Esophagus squamous epithelium (tissue), 4 donors: ENCODE measurements around the gene ARL2.
"Not testable (repeated sequence)": the region's sequence is repeated elsewhere in the genome, so short reads cannot be mapped to it uniquely, and the experiment has no call there.

Experiments
- POLR2A ChIP-seq, 4 donors: fragments of 450-650 bp; IDR thresholded peaks; one replicate each; pipeline ENCODE4 v1.6.1; 2017; ENCODE audit warnings: antibody characterized with exemption in 4 of 4, mild to moderate bottlenecking in 4 of 4, moderate library complexity in 3 of 4
- TF ChIP-seq, protein P1 (sequence below), 6 experiments: fragments of 450-650 bp in 4 of 6; fragments of 200-600 bp in 2 of 6; sonication (generic) in 2 of 6; IDR thresholded peaks; one replicate each; pipeline ENCODE4 v1.5.1; 2016 to 2019; ENCODE audit warnings: antibody characterized with exemption in 6 of 6, mild to moderate bottlenecking in 4 of 6, moderate library complexity in 4 of 6

DNA sequence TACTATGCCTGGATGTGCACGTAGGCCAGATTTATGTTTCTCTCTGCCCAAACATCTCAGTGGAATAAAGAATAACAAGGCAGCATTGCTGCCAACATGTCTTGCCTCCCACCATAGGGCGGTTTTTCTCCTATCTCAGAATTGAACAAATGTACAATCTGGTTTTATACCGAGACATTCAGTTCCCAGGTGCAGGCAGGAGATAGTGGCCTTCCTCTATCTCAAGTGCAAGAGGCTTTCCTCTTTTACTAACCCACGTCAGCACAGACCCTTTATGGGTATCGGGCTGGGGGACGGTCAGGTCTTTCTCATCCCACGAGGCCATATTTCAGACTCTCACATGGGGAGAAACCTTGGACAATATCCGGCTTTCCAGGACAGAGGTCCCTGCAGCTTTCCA is 9.5 kb downstream of the ARL2 start:
- TF ChIP-seq, protein P1, sequence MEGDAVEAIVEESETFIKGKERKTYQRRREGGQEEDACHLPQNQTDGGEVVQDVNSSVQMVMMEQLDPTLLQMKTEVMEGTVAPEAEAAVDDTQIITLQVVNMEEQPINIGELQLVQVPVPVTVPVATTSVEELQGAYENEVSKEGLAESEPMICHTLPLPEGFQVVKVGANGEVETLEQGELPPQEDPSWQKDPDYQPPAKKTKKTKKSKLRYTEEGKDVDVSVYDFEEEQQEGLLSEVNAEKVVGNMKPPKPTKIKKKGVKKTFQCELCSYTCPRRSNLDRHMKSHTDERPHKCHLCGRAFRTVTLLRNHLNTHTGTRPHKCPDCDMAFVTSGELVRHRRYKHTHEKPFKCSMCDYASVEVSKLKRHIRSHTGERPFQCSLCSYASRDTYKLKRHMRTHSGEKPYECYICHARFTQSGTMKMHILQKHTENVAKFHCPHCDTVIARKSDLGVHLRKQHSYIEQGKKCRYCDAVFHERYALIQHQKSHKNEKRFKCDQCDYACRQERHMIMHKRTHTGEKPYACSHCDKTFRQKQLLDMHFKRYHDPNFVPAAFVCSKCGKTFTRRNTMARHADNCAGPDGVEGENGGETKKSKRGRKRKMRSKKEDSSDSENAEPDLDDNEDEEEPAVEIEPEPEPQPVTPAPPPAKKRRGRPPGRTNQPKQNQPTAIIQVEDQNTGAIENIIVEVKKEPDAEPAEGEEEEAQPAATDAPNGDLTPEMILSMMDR (IDR thresholded peaks at IDR 0.05) = not testable (repeated sequence)
- not testable (repeated sequence) for TF ChIP-seq POLR2A (IDR thresholded peaks at IDR 0.05)
